Esophagus muscularis mucosa (tissue), 4 donors: ENCODE measurements around the gene LRRC8C. TPM values are rescaled to one million over a fixed set of nuclear protein-coding genes. Genes with fewer than 3 reads are reported as not detected.

ENCODE experiments used
- DNase-seq: peaks from one replicate; pipeline ENCODE4 v3.0.0-alpha.2; 2017; ENCODE audit errors: extremely low spot score
- H3K27ac ChIP-seq, 4 donors: fragments of 200-600 bp; sonication (generic); replicated peaks in 1 of 4; 1 replicate in 3 of 4; 2 replicates in 1 of 4; pipeline ENCODE4 v1.5.1; 2016 to 2019; ENCODE audit warnings: mild to moderate bottlenecking in 1 of 4
- H3K27me3 ChIP-seq, 4 donors: fragments of 200-600 bp; sonication (generic); one replicate each; pipeline versions ENCODE4 v1.5.1 to v1.6.0; 2016 to 2019
- H3K36me3 ChIP-seq, 4 donors: fragments of 200-600 bp; sonication (generic); one replicate each; pipeline ENCODE4 v1.5.1; 2016 to 2019
- H3K4me1 ChIP-seq, 4 donors: fragments of 200-600 bp; sonication (generic); one replicate each; pipeline ENCODE4 v1.5.1; 2016 to 2019
- H3K4me3 ChIP-seq, 4 donors: fragments of 200-600 bp; sonication (generic); 1 replicate in 2 of 4; 2 replicates in 2 of 4; pipeline ENCODE4 v1.5.1; 2016 to 2019; ENCODE audit warnings: mild to moderate bottlenecking in 4 of 4, moderate library complexity in 1 of 4
- H3K9me3 ChIP-seq, 4 donors: fragments of 200-600 bp; sonication (generic); 1 replicate in 3 of 4; 2 replicates in 1 of 4; pipeline ENCODE4 v1.5.1; 2016 to 2019
- EP300 ChIP-seq: sonication (generic); formaldehyde crosslinking; IDR thresholded peaks from one replicate; pipeline ENCODE4 v1.6.1; 2017; ENCODE audit warnings: antibody characterized with exemption
- POLR2A ChIP-seq: fragments of 450-650 bp; IDR thresholded peaks from one replicate; pipeline ENCODE4 v1.6.1; 2017; ENCODE audit warnings: antibody characterized with exemption, moderate library complexity, mild to moderate bottlenecking, low read depth
- POLR2AphosphoS5 ChIP-seq, 2 donors: sonication (generic); formaldehyde crosslinking; IDR thresholded peaks; one replicate each; pipeline ENCODE4 v1.6.1; 2017; ENCODE audit warnings: antibody characterized with exemption in 2 of 2
- WGBS: methylation state at CpG from one replicate; pipeline ENCODE4 v1.1.5; 2018; 5-methylcytosine and 5-hydroxymethylcytosine counted together
- intact Hi-C: fragments of 100-400 bp; cut with DNase I; formaldehyde crosslinking; loops from one replicate; pipeline ENCODE4 v1.15.1; 2023
- total RNA-seq, 4 donors: library from RNA; depleted of rRNA; stranded (reverse); fragments of >200 nt; gene quantifications; one replicate each; pipeline versions ENCODE4 v1.1.0 to v1.2.1, GENCODE V29; 2016
- TF ChIP-seq, protein P1 (sequence below), 3 experiments: fragments of 200-600 bp in 2 of 3; fragments of 450-650 bp in 1 of 3; sonication (generic) in 2 of 3; IDR thresholded peaks; one replicate each; pipeline ENCODE4 v1.5.1; 2017 to 2019; ENCODE audit warnings: antibody characterized with exemption in 3 of 3, mild to moderate bottlenecking in 2 of 3, moderate library complexity in 1 of 3

The LRRC8C gene
- total RNA-seq, 4 donors from 2014 or later: 5.8 to 8.9 (median 7.4) TPM

DNA sequence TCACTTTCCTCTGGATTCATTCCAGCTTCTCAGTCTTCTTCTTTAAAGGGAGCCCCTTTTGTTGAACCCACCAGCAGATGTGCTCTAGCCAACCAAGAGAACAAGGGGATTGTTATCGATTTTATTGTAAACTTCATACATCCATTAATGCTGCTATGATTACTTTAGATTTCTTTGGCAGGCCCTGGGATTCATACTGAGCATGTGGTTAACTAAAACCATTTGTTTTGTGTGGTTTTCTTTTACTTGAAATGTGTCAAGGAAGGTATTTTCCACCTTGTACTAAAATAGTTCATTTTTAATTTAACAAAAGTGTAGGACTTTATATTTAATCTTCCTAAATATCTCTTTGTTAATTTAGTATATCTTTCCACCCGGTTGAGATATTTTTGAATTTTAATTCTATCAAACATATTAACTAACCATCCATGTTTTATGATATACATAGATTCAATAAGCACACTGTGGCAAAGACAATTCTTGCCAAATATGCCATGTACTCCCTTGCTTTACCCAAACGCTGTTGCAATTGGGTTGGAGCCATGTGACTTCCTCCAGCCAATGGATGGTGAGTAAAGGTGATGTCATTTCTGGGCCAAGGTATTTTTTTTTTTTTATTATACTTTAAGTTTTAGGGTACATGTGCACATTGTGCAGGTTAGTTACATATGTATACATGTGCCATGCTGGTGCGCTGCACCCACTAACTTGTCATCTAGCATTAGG, 113.7 kb downstream of the LRRC8C start:
- intact Hi-C loops: no loop called here
- no peaks in the 10 kb centered on the region for H3K9me3 ChIP-seq
- DNase-seq: no peak
- no peaks in the 10 kb centered on the region for H3K36me3 ChIP-seq
- H3K27ac ChIP-seq: no peak overlapping the region
- no peak overlapping the region for H3K4me3 ChIP-seq
- 87% methylated on average over 3 of the region's 4 CpGs for WGBS
- H3K27me3 ChIP-seq: no peaks in the 10 kb centered on the region
- no peaks in the 10 kb centered on the region for H3K4me1 ChIP-seq
- TF ChIP-seq POLR2A: no peak

DNA sequence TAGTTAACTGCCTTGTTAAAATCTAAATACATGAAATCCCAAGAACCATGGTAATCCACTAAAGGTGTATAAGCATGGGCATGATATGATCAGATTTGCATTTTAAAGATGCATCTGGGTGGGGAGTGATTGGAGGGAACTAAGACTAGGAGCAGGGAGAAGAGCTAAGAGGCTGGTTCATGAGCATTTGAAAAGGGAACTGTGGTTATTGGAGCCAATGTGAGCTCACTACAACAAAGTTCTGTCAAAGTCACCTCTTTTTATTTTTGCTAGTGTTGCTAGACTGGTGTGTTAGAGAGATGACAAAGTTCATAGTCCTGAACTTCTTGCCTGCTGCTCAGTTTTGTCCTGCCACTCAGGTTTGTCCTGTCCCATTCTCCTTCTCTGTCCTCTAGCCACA, 120.8 kb downstream of the LRRC8C start:
- peak; percentile 29 for DNase-seq
- no peaks in the 10 kb centered on the region for H3K9me3 ChIP-seq
- intact Hi-C loops: no loop called here
- no peaks in the 10 kb centered on the region for H3K36me3 ChIP-seq
- no peak overlapping the region for H3K4me3 ChIP-seq
- H3K4me1 ChIP-seq: peaks cover 9 to 17% (median 12%) of the 10 kb centered on the region in 4 donors
- H3K27me3 ChIP-seq: no peaks in the 10 kb centered on the region
- TF ChIP-seq POLR2AphosphoS5 (IDR thresholded peaks at IDR 0.05) (no peak), POLR2A (no peak), EP300 (no peak)
- TF ChIP-seq, protein P1, sequence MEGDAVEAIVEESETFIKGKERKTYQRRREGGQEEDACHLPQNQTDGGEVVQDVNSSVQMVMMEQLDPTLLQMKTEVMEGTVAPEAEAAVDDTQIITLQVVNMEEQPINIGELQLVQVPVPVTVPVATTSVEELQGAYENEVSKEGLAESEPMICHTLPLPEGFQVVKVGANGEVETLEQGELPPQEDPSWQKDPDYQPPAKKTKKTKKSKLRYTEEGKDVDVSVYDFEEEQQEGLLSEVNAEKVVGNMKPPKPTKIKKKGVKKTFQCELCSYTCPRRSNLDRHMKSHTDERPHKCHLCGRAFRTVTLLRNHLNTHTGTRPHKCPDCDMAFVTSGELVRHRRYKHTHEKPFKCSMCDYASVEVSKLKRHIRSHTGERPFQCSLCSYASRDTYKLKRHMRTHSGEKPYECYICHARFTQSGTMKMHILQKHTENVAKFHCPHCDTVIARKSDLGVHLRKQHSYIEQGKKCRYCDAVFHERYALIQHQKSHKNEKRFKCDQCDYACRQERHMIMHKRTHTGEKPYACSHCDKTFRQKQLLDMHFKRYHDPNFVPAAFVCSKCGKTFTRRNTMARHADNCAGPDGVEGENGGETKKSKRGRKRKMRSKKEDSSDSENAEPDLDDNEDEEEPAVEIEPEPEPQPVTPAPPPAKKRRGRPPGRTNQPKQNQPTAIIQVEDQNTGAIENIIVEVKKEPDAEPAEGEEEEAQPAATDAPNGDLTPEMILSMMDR (IDR thresholded peaks at IDR 0.05): no peak
- peak overlapping the region in 1 of 4 donors; percentile 30 for H3K27ac ChIP-seq

DNA sequence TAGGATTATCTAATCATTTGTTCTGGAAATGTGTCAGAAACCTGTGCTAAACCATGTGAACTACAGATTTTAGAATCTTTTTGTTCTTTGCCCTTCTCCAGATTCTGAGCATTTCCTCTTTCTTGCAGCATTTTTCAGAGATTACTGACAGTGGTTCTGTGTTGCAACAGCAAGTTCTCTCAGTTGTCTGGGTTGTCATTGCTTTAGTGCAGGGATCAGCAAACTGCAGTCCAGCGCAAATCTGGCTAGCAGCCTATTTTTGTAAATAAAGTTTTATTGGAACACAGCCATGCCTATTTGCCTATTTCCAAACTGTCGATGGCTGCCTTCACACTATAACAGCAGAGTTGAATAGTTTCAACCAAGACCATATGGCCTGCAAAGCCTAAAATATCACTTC, 121.6 kb downstream of the LRRC8C start:
- Histone ChIP-seq H3K4me3 (no peak overlapping the region), H3K9me3 (no peaks in the 10 kb centered on the region), H3K36me3 (no peaks in the 10 kb centered on the region), H3K27me3 (no peaks in the 10 kb centered on the region), H3K4me1 (peaks cover 13 to 20% (median 16%) of the 10 kb centered on the region in 4 donors), H3K27ac (peak overlapping the region in 1 of 4 donors; percentile 30)
- TF ChIP-seq, protein P1 (IDR thresholded peaks at IDR 0.05): no peak
- no peak for TF ChIP-seq EP300
- TF ChIP-seq POLR2A: no peak
- TF ChIP-seq POLR2AphosphoS5 (IDR thresholded peaks at IDR 0.05): no peak
- WGBS: 49% methylated on average over 2 of the region's 2 CpGs
- no peak for DNase-seq
- intact Hi-C loops: no loop called here

DNA sequence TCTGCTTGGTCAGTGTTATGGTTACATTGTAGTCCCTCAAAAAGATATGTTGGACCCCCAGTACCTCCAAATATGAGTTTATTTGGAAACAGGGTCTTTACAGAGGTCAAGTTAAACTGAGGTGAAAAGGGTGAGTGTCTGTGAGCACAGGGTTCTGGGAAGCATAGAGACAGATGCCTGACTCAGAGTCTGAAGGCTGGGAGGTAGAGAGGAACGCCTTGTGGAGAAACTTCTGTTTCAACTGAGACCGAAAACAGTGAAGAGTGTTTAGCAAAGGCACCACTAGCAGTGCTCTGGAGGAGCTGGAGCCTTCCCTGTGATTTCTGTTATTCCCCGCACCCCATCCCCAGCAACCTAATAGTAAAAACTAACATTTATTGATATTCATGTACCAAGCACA, 122.7 kb downstream of the LRRC8C start:
- Histone ChIP-seq H3K36me3 (no peaks in the 10 kb centered on the region), H3K27ac (no peak overlapping the region), H3K4me1 (peaks cover 13 to 20% (median 19%) of the 10 kb centered on the region in 4 donors), H3K9me3 (no peaks in the 10 kb centered on the region), H3K27me3 (no peaks in the 10 kb centered on the region), H3K4me3 (no peak overlapping the region)
- 88% methylated on average over 3 of the region's 3 CpGs for WGBS
- TF ChIP-seq, protein P1 (IDR thresholded peaks at IDR 0.05): no peak
- intact Hi-C loops: no loop called here
- peak; percentile 50 for DNase-seq

DNA sequence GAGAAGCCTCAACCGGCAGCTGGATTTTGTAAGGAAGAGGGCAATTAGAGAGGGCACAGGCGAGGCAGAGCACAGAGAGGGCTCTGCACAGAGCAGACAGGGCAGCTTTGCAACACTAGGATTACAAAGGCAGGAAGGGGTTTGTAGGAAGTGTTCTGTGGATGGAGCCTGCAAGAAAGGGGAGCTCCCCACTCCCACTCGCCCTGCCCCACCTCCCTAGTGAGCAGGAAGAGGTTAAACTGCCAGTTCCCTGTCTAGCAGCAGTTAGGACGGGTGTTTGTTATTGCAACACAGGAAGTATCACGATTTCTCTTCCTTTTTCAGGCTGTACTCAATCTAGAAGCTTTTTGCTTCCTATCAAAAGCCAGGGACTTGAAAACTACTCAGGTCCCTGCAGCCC, 124.6 kb downstream of the LRRC8C start:
- H3K9me3 ChIP-seq: no peaks in the 10 kb centered on the region
- intact Hi-C loops: no loop called here
- H3K4me3 ChIP-seq: no peak overlapping the region
- H3K27ac ChIP-seq: peak overlapping the region in 2 of 4 donors; percentile 19 to 31
- no peaks in the 10 kb centered on the region for H3K27me3 ChIP-seq
- DNase-seq: peak; percentile 86
- TF ChIP-seq POLR2AphosphoS5 (IDR thresholded peaks at IDR 0.05): peak in 1 of 2 donors; percentile 32
- no peak for TF ChIP-seq EP300
- H3K4me1 ChIP-seq: peaks cover 19 to 36% (median 30%) of the 10 kb centered on the region in 4 donors
- H3K36me3 ChIP-seq: no peaks in the 10 kb centered on the region
- WGBS: 27% methylated on average over 5 of the region's 5 CpGs

DNA sequence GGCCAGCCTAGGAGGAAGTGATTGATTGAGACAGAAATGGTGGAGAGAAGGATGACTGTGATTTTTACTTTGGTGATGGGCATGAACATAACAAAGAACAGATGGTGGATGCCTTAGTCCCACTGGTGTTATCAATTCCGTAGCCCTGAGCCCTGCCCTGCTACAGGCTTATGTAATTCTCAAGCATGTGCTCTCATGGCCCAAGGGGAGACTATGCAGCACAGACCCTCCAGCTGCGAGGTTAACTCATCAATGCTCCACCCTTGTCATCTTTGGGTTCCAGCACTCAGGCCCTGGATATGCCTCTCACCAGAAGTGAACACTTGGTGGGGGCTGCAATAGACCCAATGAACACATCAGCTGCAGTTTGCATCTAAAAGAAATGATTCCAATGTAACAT, 125.2 kb downstream of the LRRC8C start:
- DNase-seq: no peak
- TF ChIP-seq, protein P1 (IDR thresholded peaks at IDR 0.05): no peak
- TF ChIP-seq EP300 (no peak), POLR2AphosphoS5 (IDR thresholded peaks at IDR 0.05) (no peak), POLR2A (no peak)
- Histone ChIP-seq H3K4me3 (no peak overlapping the region), H3K9me3 (no peaks in the 10 kb centered on the region), H3K36me3 (no peaks in the 10 kb centered on the region), H3K27ac (peak overlapping the region in 1 of 4 donors; percentile 5), H3K4me1 (peaks cover 25 to 41% (median 34%) of the 10 kb centered on the region in 4 donors), H3K27me3 (no peaks in the 10 kb centered on the region)
- 35% methylated on average over 2 of the region's 2 CpGs for WGBS
- intact Hi-C loops: no loop called here
